Kidney (tissue), 2 donors: ENCODE results near the gene ARL2. TPM values are rescaled to one million over a fixed set of nuclear protein-coding genes. Genes with fewer than 3 reads are reported as not detected.

Experiments
- microRNA-seq: library from miRNA; unstranded; fragments of <30 nt; microRNA quantifications from one replicate; pipeline ENCODE4 v1.2.0, GENCODE V29; 2020
- polyA plus RNA-seq: library from polyadenylated mRNA; stranded (reverse); fragments of 350-450 nt; fragmentation: Illumina TruSeq; extraction: RNeasy Lipid Tissue Mini Kit (QIAGEN cat#74804); gene quantifications from one replicate; pipeline ENCODE4 v1.2.3, GENCODE V29; 2014; ENCODE audit warnings: low read depth, low replicate concordance; ENCODE audit not compliant: insufficient read depth
- total RNA-seq: library from RNA; stranded (reverse); fragmentation: NEBNext Ultra II Directional; extraction: Animal tissue kit (Norgen Biotek cat#: 25700); gene quantifications from one replicate; pipeline ENCODE4 v1.2.1, GENCODE V29; 2021
- donor health status: DM: yes; HTN: yes; CAD: no.

The ARL2 gene
- total and polyA plus RNA-seq, 2 donors from 2014 or later, result 91.6 to 284 TPM

Small RNA genes lying within 50 kb of the gene (microRNA-seq; reads per million reads assigned to microRNA genes)
- not detected for gene MIR6879

Other genes with a start within 250 kb of the ARL2 start
- gene SF1, start 235.6 kb upstream of the ARL2 start, total RNA-seq, result 320 TPM
- gene SF1, start 235.6 kb upstream of the ARL2 start, polyA plus RNA-seq, result 87.5 TPM
- 12.5 TPM for gene MAP4K2, start 210.9 kb upstream of the ARL2 start, total RNA-seq
- gene MAP4K2, start 210.9 kb upstream of the ARL2 start, polyA plus RNA-seq, result 15.4 TPM
- 20.9 TPM for gene MEN1, start 203.6 kb upstream of the ARL2 start, total RNA-seq
- 24.0 TPM for gene MEN1, start 203.6 kb upstream of the ARL2 start, polyA plus RNA-seq
- gene CDC42BPG, start 169.5 kb upstream of the ARL2 start, total RNA-seq, result 20.7 TPM
- 4.5 TPM for gene CDC42BPG, start 169.5 kb upstream of the ARL2 start, polyA plus RNA-seq
- 76.1 TPM for gene EHD1, start 135.5 kb upstream of the ARL2 start, total RNA-seq
- gene EHD1, start 135.5 kb upstream of the ARL2 start, polyA plus RNA-seq, result 48.9 TPM
- gene ATG2A, start 97.0 kb upstream of the ARL2 start, total RNA-seq, result 26.9 TPM
- 16.8 TPM for gene ATG2A, start 97.0 kb upstream of the ARL2 start, polyA plus RNA-seq
- gene PPP2R5B, start 89.5 kb upstream of the ARL2 start, total RNA-seq, result 21.2 TPM
- 16.8 TPM for gene PPP2R5B, start 89.5 kb upstream of the ARL2 start, polyA plus RNA-seq
- not detected for gene GPHA2, start 78.3 kb upstream of the ARL2 start, total RNA-seq
- 0.99 TPM for gene GPHA2, start 78.3 kb upstream of the ARL2 start, polyA plus RNA-seq
- gene MAJIN, start 42.1 kb upstream of the ARL2 start, total RNA-seq, result not detected
- gene MAJIN, start 42.1 kb upstream of the ARL2 start, polyA plus RNA-seq, result 0.80 TPM
- 5.9 TPM for gene BATF2, start 17.2 kb upstream of the ARL2 start, total RNA-seq
- gene BATF2, start 17.2 kb upstream of the ARL2 start, polyA plus RNA-seq, result 8.8 TPM
- gene SNX15, start 13.3 kb downstream of the ARL2 start, total RNA-seq, result 29.6 TPM
- gene SNX15, start 13.3 kb downstream of the ARL2 start, polyA plus RNA-seq, result 27.7 TPM
- 6.8 TPM for gene SAC3D1, start 27.1 kb downstream of the ARL2 start, total RNA-seq
- gene SAC3D1, start 27.1 kb downstream of the ARL2 start, polyA plus RNA-seq, result 13.4 TPM
- gene NAALADL1, start 44.4 kb downstream of the ARL2 start, total RNA-seq, result 9.4 TPM
- 17.1 TPM for gene NAALADL1, start 44.4 kb downstream of the ARL2 start, polyA plus RNA-seq
- gene CDCA5, start 69.9 kb downstream of the ARL2 start, total RNA-seq, result 1.4 TPM
- gene CDCA5, start 69.9 kb downstream of the ARL2 start, polyA plus RNA-seq, result 0.43 TPM
- gene ZFPL1, start 70.1 kb downstream of the ARL2 start, total RNA-seq, result 31.4 TPM
- 43.1 TPM for gene ZFPL1, start 70.1 kb downstream of the ARL2 start, polyA plus RNA-seq
- 110 TPM for gene VPS51, start 82.1 kb downstream of the ARL2 start, total RNA-seq
- 98.3 TPM for gene VPS51, start 82.1 kb downstream of the ARL2 start, polyA plus RNA-seq
- 20.9 TPM for gene TM7SF2, start 97.7 kb downstream of the ARL2 start, total RNA-seq
- gene TM7SF2, start 97.7 kb downstream of the ARL2 start, polyA plus RNA-seq, result 88.2 TPM
- 14.0 TPM for gene ZNHIT2, start 103.5 kb downstream of the ARL2 start, total RNA-seq
- gene ZNHIT2, start 103.5 kb downstream of the ARL2 start, polyA plus RNA-seq, result 21.1 TPM
- gene FAU, start 108.0 kb downstream of the ARL2 start, total RNA-seq, result 794 TPM
- gene FAU, start 108.0 kb downstream of the ARL2 start, polyA plus RNA-seq, result 927 TPM
- gene MRPL49, start 108.2 kb downstream of the ARL2 start, total RNA-seq, result 53.3 TPM
- 76.7 TPM for gene MRPL49, start 108.2 kb downstream of the ARL2 start, polyA plus RNA-seq
- gene SYVN1, start 120.4 kb downstream of the ARL2 start, total RNA-seq, result 69.8 TPM
- 21.2 TPM for gene SYVN1, start 120.4 kb downstream of the ARL2 start, polyA plus RNA-seq
- not detected for gene SPDYC, start 156.1 kb downstream of the ARL2 start, total RNA-seq
- 0.43 TPM for gene SPDYC, start 156.1 kb downstream of the ARL2 start, polyA plus RNA-seq
- 328 TPM for gene CAPN1, start 167.8 kb downstream of the ARL2 start, total RNA-seq
- 92.5 TPM for gene CAPN1, start 167.8 kb downstream of the ARL2 start, polyA plus RNA-seq
- 6.5 TPM for gene POLA2, start 247.8 kb downstream of the ARL2 start, total RNA-seq
- 13.6 TPM for gene POLA2, start 247.8 kb downstream of the ARL2 start, polyA plus RNA-seq